HG03354 (cell line): ENCODE measurements around the gene ADGRE3.

ENCODE experiments used
- ATAC-seq: cut with Tn5 transposase; IDR thresholded peaks from one replicate; pipeline ENCODE4 v1.9.1; 2021; ENCODE audit warnings: mild to moderate bottlenecking; ENCODE audit not compliant: unreplicated experiment, poor library complexity, severe bottlenecking

ADGRE3 gene

GRCh38 chr19:14674764-14675163, at the start of gene ADGRE3:
ADGRE3 (minus strand) TSS chr19:14674844; CDS start chr19:14674770, 74 bp downstream.
- no peak for ATAC-seq

- ATAC-seq = no peak
These were observed 47.5 kb upstream of the ADGRE3 start for GRCh38 chr19:14722127-14722526.

GRCh38 chr19:14719162-14719561, 44.5 kb upstream of the ADGRE3 start:
- ATAC-seq = no peak

GRCh38 chr19:14718522-14719116, 44.0 kb upstream of the ADGRE3 start:
- no peak for ATAC-seq

- ATAC-seq = no peak
These were observed 41.2 kb upstream of the ADGRE3 start for GRCh38 chr19:14715841-14716240.

- ATAC-seq = no peak
These were observed 29.8 kb upstream of the ADGRE3 start for GRCh38 chr19:14704450-14704849.

GRCh38 chr19:14703833-14704232, 29.2 kb upstream of the ADGRE3 start:
- no peak for ATAC-seq

GRCh38 chr19:14700711-14701375, 26.2 kb upstream of the ADGRE3 start:
- no peak for ATAC-seq

GRCh38 chr19:14699641-14700040, 25.0 kb upstream of the ADGRE3 start:
- no peak for ATAC-seq

GRCh38 chr19:14695471-14695870, 20.8 kb upstream of the ADGRE3 start:
- ATAC-seq = no peak

- no peak for ATAC-seq
These were observed 20.1 kb upstream of the ADGRE3 start for GRCh38 chr19:14694641-14695266.

GRCh38 chr19:14689598-14690503, 15.2 kb upstream of the ADGRE3 start, which contains the start of gene ZNF333:
ZNF333 (plus strand) TSS chr19:14690048; CDS start chr19:14693492, 3,444 bp downstream.
- ATAC-seq = peak; percentile 89

- ATAC-seq = no peak
These were observed 11.8 kb upstream of the ADGRE3 start for GRCh38 chr19:14686411-14686810.

GRCh38 chr19:14683439-14683838, 8.8 kb upstream of the ADGRE3 start:
- no peak for ATAC-seq

GRCh38 chr19:14682084-14682483, 7.4 kb upstream of the ADGRE3 start:
- no peak for ATAC-seq

- ATAC-seq = no peak
These were observed 3.6 kb upstream of the ADGRE3 start for GRCh38 chr19:14678199-14678598.

GRCh38 chr19:14677464-14677863, 2.8 kb upstream of the ADGRE3 start:
- no peak for ATAC-seq

- no peak for ATAC-seq
These were observed 2.1 kb upstream of the ADGRE3 start for GRCh38 chr19:14676762-14677161.

- ATAC-seq = no peak
These were observed 1.6 kb downstream of the ADGRE3 start for GRCh38 chr19:14673088-14673487.
